MM.1S (cell line): Measurements from ENCODE around the gene IL15RA.

Source experiments
- CTCF ChIP-seq: fragments of 300-600 bp; sonication (generic); IDR thresholded peaks from 2 replicates; pipeline ENCODE4 v1.5.1; 2016; ENCODE audit warnings: antibody characterized with exemption, low read length, mixed read lengths
- EZH2 ChIP-seq: fragments of 300-600 bp; sonication (generic); optimal IDR thresholded peaks from 2 replicates; pipeline ENCODE3; 2017; ENCODE audit warnings: low read depth, mild to moderate bottlenecking, antibody characterized with exemption, low read length, mixed read lengths

- no peak for TF ChIP-seq CTCF
- no peak for TF ChIP-seq EZH2
These were observed 32.8 kb downstream of the IL15RA start for GRCh38 chr10:5944389-5945189.
